H1 (cell line): ENCODE results near the gene CEP250. TPM values are rescaled to one million over a fixed set of nuclear protein-coding genes. Genes with fewer than 3 reads are reported as not detected.

ENCODE experiments used
- CTCF ChIA-PET: fragments of 300-600 bp; sonication (Branson Sonifier 250); formaldehyde crosslinking; loops from one replicate; lab custom pipeline; 2021; ENCODE audit not compliant: partially characterized antibody; lab: Charles Lee
- POLR2A ChIA-PET: fragments of 300-600 bp; sonication (Branson Sonifier 250); formaldehyde crosslinking; loops from one replicate; lab custom pipeline; 2021; ENCODE audit warnings: inconsistent platforms; ENCODE audit not compliant: partially characterized antibody; lab: Charles Lee
- DNase-seq, 2 experiments: peaks; one replicate each; pipeline versions ENCODE4 v3.0.0 to v3.0.0-alpha.2; 2010 to 2022; ENCODE audit warnings: low spot score in 2 of 2, low read depth in 1 of 2, mixed read lengths in 1 of 2
- FAIRE-seq: peaks from 2 replicates; lab custom pipeline; 2011; peaks lifted over from hg19 to GRCh38; lab: Jason Lieb, UNC
- H2AFZ ChIP-seq: 2 replicates; pipeline ENCODE4 v1.8.1; 2012; ENCODE audit warnings: low read length, inconsistent platforms
- H2AK5ac ChIP-seq: 2 replicates; pipeline ENCODE4 v1.6.1; 2013; ENCODE audit warnings: low read depth, low read length
- H2BK120ac ChIP-seq: replicated peaks from 2 replicates; pipeline ENCODE3; 2013; ENCODE audit warnings: low read depth, low read length, inconsistent platforms
- H2BK12ac ChIP-seq: 2 replicates; pipeline ENCODE4 v1.6.1; 2013; ENCODE audit warnings: low read depth, low read length
- H2BK15ac ChIP-seq: 2 replicates; pipeline ENCODE4 v1.6.1; 2013; ENCODE audit warnings: low read length
- H2BK20ac ChIP-seq: 2 replicates; pipeline ENCODE4 v1.6.1; 2013; ENCODE audit warnings: low read length
- H2BK5ac ChIP-seq: 2 replicates; pipeline ENCODE4 v1.6.1; 2013; ENCODE audit warnings: low read depth, low read length
- H3K14ac ChIP-seq: 2 replicates; pipeline ENCODE4 v1.6.1; 2013; ENCODE audit warnings: inconsistent platforms; ENCODE audit not compliant: insufficient read length
- H3K18ac ChIP-seq: 2 replicates; pipeline ENCODE4 v1.6.1; 2013; ENCODE audit warnings: low read length; ENCODE audit errors: extremely low read depth
- H3K23ac ChIP-seq: 2 replicates; pipeline ENCODE4 v1.6.1; 2013; ENCODE audit warnings: inconsistent platforms; ENCODE audit not compliant: insufficient read length
- H3K23me2 ChIP-seq: 2 replicates; pipeline ENCODE4 v1.6.1; 2013; ENCODE audit warnings: low read depth, low read length
- H3K27ac ChIP-seq: 2 replicates; pipeline ENCODE4 v1.6.1; 2011; ENCODE audit warnings: low read depth, low read length, inconsistent platforms
- H3K27me3 ChIP-seq, 4 experiments: replicated peaks in 1 of 4; 1 replicate in 1 of 4; 2 replicates in 3 of 4; pipeline versions ENCODE4 v1.6.1 to v1.8.1; 2011 to 2013; ENCODE audit warnings: low read length in 3 of 4, mild to moderate bottlenecking in 3 of 4, inconsistent platforms in 2 of 4, mixed read lengths in 2 of 4, moderate library complexity in 1 of 4; ENCODE audit not compliant: control insufficient read depth in 3 of 4, insufficient read depth in 3 of 4; ENCODE audit errors: extremely low read depth in 1 of 4
- H3K36me3 ChIP-seq, 4 experiments: 2 replicates each; pipeline versions ENCODE4 v1.6.1 to v1.8.1; 2011 to 2013; ENCODE audit warnings: mild to moderate bottlenecking in 4 of 4, low read length in 3 of 4, moderate library complexity in 2 of 4, control low read depth in 1 of 4, inconsistent platforms in 1 of 4; ENCODE audit not compliant: insufficient read depth in 4 of 4, control insufficient read depth in 2 of 4
- H3K4ac ChIP-seq: replicated peaks from 2 replicates; pipeline ENCODE3; 2013; ENCODE audit warnings: low read length, low read depth, mixed read lengths, inconsistent platforms; ENCODE audit not compliant: insufficient read length
- H3K4me1 ChIP-seq, 4 experiments: replicated peaks in 1 of 4; 1 replicate in 1 of 4; 2 replicates in 3 of 4; pipeline versions ENCODE4 v1.6.1 to v1.8.1; 2011 to 2013; ENCODE audit warnings: low read length in 3 of 4, inconsistent platforms in 2 of 4, mixed read lengths in 1 of 4; ENCODE audit not compliant: insufficient read depth in 4 of 4, control insufficient read depth in 3 of 4
- H3K4me2 ChIP-seq, 2 experiments: 2 replicates each; pipeline versions ENCODE4 v1.6.1 to v1.8.1; 2011 to 2013; ENCODE audit warnings: low read depth in 2 of 2, low read length in 2 of 2, control low read depth in 1 of 2, inconsistent platforms in 1 of 2, mild to moderate bottlenecking in 1 of 2; ENCODE audit not compliant: insufficient read depth in 1 of 2
- H3K4me3 ChIP-seq, 4 experiments: fragments of 200-600, 300-600 bp in 1 of 4; sonication (generic), shearing (Covaris generic), sonication (Bioruptor Twin) in 1 of 4; 2 replicates each; pipeline versions ENCODE4 v1.5.1 to v1.8.1; 2011 to 2016; ENCODE audit warnings: low read length in 4 of 4, low read depth in 3 of 4, control low read depth in 2 of 4, inconsistent platforms in 2 of 4, mild to moderate bottlenecking in 2 of 4, mixed read lengths in 1 of 4, moderate library complexity in 1 of 4; ENCODE audit not compliant: insufficient read depth in 2 of 4; ENCODE audit errors: extremely low read depth in 1 of 4
- H3K56ac ChIP-seq: replicated peaks from 2 replicates; pipeline ENCODE3; 2013; ENCODE audit warnings: low read depth, mild to moderate bottlenecking, mixed read lengths, low read length, inconsistent platforms; ENCODE audit not compliant: insufficient read length
- H3K79me1 ChIP-seq: 2 replicates; pipeline ENCODE4 v1.6.1; 2013; ENCODE audit warnings: low read depth, low read length, control low read depth
- H3K79me2 ChIP-seq, 2 experiments: 2 replicates each; pipeline versions ENCODE4 v1.6.1 to v1.8.1; 2012 to 2013; ENCODE audit warnings: low read length in 2 of 2, mild to moderate bottlenecking in 2 of 2, inconsistent platforms in 1 of 2; ENCODE audit not compliant: insufficient read depth in 2 of 2, control insufficient read depth in 1 of 2
- H3K9ac ChIP-seq, 4 experiments: replicated peaks in 1 of 4; 1 replicate in 1 of 4; 2 replicates in 3 of 4; pipeline versions ENCODE4 v1.6.1 to v1.8.1; 2011 to 2013; ENCODE audit warnings: low read depth in 3 of 4, low read length in 3 of 4, control low read depth in 2 of 4, mild to moderate bottlenecking in 2 of 4, moderate library complexity in 2 of 4, inconsistent platforms in 1 of 4; ENCODE audit errors: extremely low read depth in 1 of 4
- H3K9me3 ChIP-seq, 2 experiments: 2 replicates each; pipeline versions ENCODE4 v1.6.1 to v1.8.1; 2012 to 2013; ENCODE audit warnings: mild to moderate bottlenecking in 2 of 2, moderate library complexity in 2 of 2, control low read depth in 1 of 2, inconsistent platforms in 1 of 2, low read depth in 1 of 2, low read length in 1 of 2, mixed read lengths in 1 of 2; ENCODE audit not compliant: insufficient read depth in 2 of 2
- H4K20me1 ChIP-seq, 2 experiments: replicated peaks in 1 of 2; 2 replicates each; pipeline versions ENCODE3 to v1.8.1; 2011 to 2013; ENCODE audit warnings: inconsistent platforms in 2 of 2, low read length in 2 of 2, mild to moderate bottlenecking in 1 of 2; ENCODE audit not compliant: insufficient read depth in 2 of 2, control insufficient read depth in 1 of 2
- H4K5ac ChIP-seq: 2 replicates; pipeline ENCODE4 v1.6.1; 2013; ENCODE audit warnings: low read length, low read depth, mixed read lengths, inconsistent platforms; ENCODE audit not compliant: insufficient read length
- H4K8ac ChIP-seq: 2 replicates; pipeline ENCODE4 v1.8.0; 2013; ENCODE audit warnings: mild to moderate bottlenecking, moderate library complexity, low read length, inconsistent platforms; ENCODE audit not compliant: insufficient read depth; ENCODE audit errors: extremely low read depth
- H4K91ac ChIP-seq: replicated peaks from 2 replicates; pipeline ENCODE3; 2013; ENCODE audit warnings: low read length, mixed read lengths, inconsistent platforms; ENCODE audit not compliant: insufficient read length
- ATF2 ChIP-seq: IDR thresholded peaks from 2 replicates; pipeline ENCODE4 v1.6.1; 2012; ENCODE audit warnings: low read length, inconsistent platforms
- BACH1 ChIP-seq: IDR thresholded peaks from 2 replicates; pipeline ENCODE4 v1.6.1; 2012; ENCODE audit warnings: low read length, improper control_type of control experiment
- CHD2 ChIP-seq: IDR thresholded peaks from 2 replicates; pipeline ENCODE4 v1.6.1; 2012; ENCODE audit warnings: low read length, improper control_type of control experiment
- FOSL1 ChIP-seq: IDR thresholded peaks from 2 replicates; pipeline ENCODE4 v1.6.1; 2011; ENCODE audit warnings: mild to moderate bottlenecking, low read depth, low read length, moderate library complexity; ENCODE audit not compliant: insufficient read depth
- KDM1A ChIP-seq: fragments of 200-600, 300-600 bp; sonication (generic); IDR thresholded peaks from 2 replicates; pipeline ENCODE4 v1.7.1; 2016; ENCODE audit warnings: mild to moderate bottlenecking, low read length, borderline replicate concordance
- NANOG ChIP-seq: IDR thresholded peaks from 2 replicates; pipeline ENCODE4 v1.6.1; 2011; ENCODE audit warnings: low read length, low read depth, mild to moderate bottlenecking, inconsistent platforms; ENCODE audit not compliant: insufficient read depth, poor library complexity, severe bottlenecking
- RAD21 ChIP-seq, 2 experiments: IDR thresholded peaks in 1 of 2; conservative IDR thresholded peaks in 1 of 2; 2 replicates each; pipeline ENCODE4 v1.6.1; 2011; ENCODE audit warnings: low read depth in 2 of 2, low read length in 2 of 2, improper control_type of control experiment in 1 of 2, inconsistent platforms in 1 of 2, mild to moderate bottlenecking in 1 of 2, moderate library complexity in 1 of 2
- RNF2 ChIP-seq: fragments of 200-900, 300-1000 bp; sonication (generic); IDR thresholded peaks from 2 replicates; pipeline ENCODE4 v1.7.1; 2016; ENCODE audit warnings: borderline replicate concordance, low read depth, mild to moderate bottlenecking, antibody characterized with exemption, low read length; ENCODE audit not compliant: poor library complexity, severe bottlenecking; ENCODE audit errors: missing control alignments
- RXRA ChIP-seq: IDR thresholded peaks from 2 replicates; pipeline ENCODE4 v1.6.1; 2011; ENCODE audit warnings: low read depth, mild to moderate bottlenecking, low read length, moderate library complexity; ENCODE audit not compliant: insufficient read depth
- SP2 ChIP-seq: IDR thresholded peaks from 2 replicates; pipeline ENCODE4 v1.6.1; 2012; ENCODE audit warnings: mild to moderate bottlenecking, low read length, inconsistent platforms
- TCF12 ChIP-seq: IDR thresholded peaks from 2 replicates; pipeline ENCODE4 v1.6.1; 2011; ENCODE audit warnings: low read depth, mild to moderate bottlenecking, low read length
- WGBS, 2 experiments: shearing (Covaris generic) in 1 of 2; methylation state at CpG; one replicate each; pipeline versions ENCODE4 v1.1.6 to v1.1.7; 2013 to 2015; ENCODE audit warnings: low lambda C conversion rate in 2 of 2, mixed read lengths in 2 of 2, inconsistent platforms in 1 of 2, low coverage in 1 of 2, missing lambda C conversion rate in 1 of 2; ENCODE audit not compliant: insufficient replicate concordance in 2 of 2, insufficient coverage in 1 of 2, insufficient read length in 1 of 2; ENCODE audit errors: extremely low coverage in 1 of 2, missing lambda C conversion rate in 1 of 2; 5-methylcytosine and 5-hydroxymethylcytosine counted together
- polyA plus RNA-seq, 7 experiments: library from polyadenylated mRNA; depleted of rRNA in 3 of 7; stranded (reverse) in 5 of 7; unstranded in 2 of 7; fragments of >200 nt in 5 of 7; fragments of 200-250 nt in 2 of 7; gene quantifications; 1 replicate in 5 of 7; 2 replicates in 1 of 7; 4 replicates in 1 of 7; pipeline versions ENCODE4 v1.2.1 to v1.2.3, GENCODE V29; 2011 to 2013; ENCODE audit warnings: missing spikeins in 2 of 7, mixed read lengths in 2 of 7
- total RNA-seq: library from RNA; stranded (reverse); fragmentation: NEBNext Ultra II Directional; extraction: Animal tissue kit (Norgen Biotek cat#: 25700); gene quantifications from 2 replicates; pipeline ENCODE4 v1.2.1, GENCODE V29; 2021

Gene CEP250
- total and polyA plus RNA-seq, 2 of the 8 experiments (the other 6 are each of a cell fraction or from before 2014, with no cell fraction given) = 2.6 to 33.7 TPM

GRCh38 chr20:35433337-35433736 lies 22.1 kb upstream of the CEP250 start:
- Histone ChIP-seq H3K27me3 (no peaks in the 10 kb centered on the region), H3K4me1 (peaks cover 5 to 22% (median 14%) of the 10 kb centered on the region in 4 experiments), H3K27ac (no peak overlapping the region), H3K4me3 (no peak overlapping the region), H4K8ac (no peak overlapping the region), H3K14ac (no peak overlapping the region), H2BK5ac (no peak overlapping the region), H2AFZ (no peak overlapping the region; the same call in 1 of the 2 replicates), H3K4ac (no peak overlapping the region), H3K79me2 (no peaks in the 10 kb centered on the region), H2BK15ac (0 out of 2 replicates have a peak overlapping the region, but pooled peaks have one; percentile 55), H3K18ac (0 out of 2 replicates have a peak overlapping the region, but pooled peaks have one; percentile 6), H3K23me2 (peaks cover 3% of the 10 kb centered on the region; the same call in 1 of the 2 replicates), H4K91ac (no peak overlapping the region), H2BK12ac (no peak overlapping the region), H3K9ac (no peak overlapping the region), H3K79me1 (no peaks in the 10 kb centered on the region), H3K36me3 (no peaks in the 10 kb centered on the region), H2AK5ac (no peak overlapping the region), H3K9me3 (no peaks in the 10 kb centered on the region), H2BK20ac (no peak overlapping the region), H4K5ac (no peak overlapping the region), H3K4me2 (no peak overlapping the region), H4K20me1 (no peaks in the 10 kb centered on the region), H3K56ac (no peak overlapping the region), H2BK120ac (no peak overlapping the region), H3K23ac (no peak overlapping the region)
- DNase-seq (no peak), FAIRE-seq (no peak)
- WGBS, 2 experiments = 92% methylated on average over 2 of the region's 2 CpGs; no CpG with 5 or more reads in 1 of the 2 experiments
- CTCF ChIA-PET = interaction anchor here (0.6 to 3.8 kb wide), 7 partner anchors 14 to 129 kb away, joined by 3 to 18 read pairs (median 7); partner anchors contain the start of gene ERGIC3
- POLR2A ChIA-PET = interaction anchor here (0.7 to 2.2 kb wide), 3 partner anchors 21 to 36 kb away, joined by 3 to 9 read pairs (median 3); partner anchors contain the start of genes CEP250 and UQCC1
- no peak for TF ChIP-seq ATF2
- no peak for TF ChIP-seq CHD2
- no peak for TF ChIP-seq BACH1
- TF ChIP-seq RNF2 = no peak
- TF ChIP-seq KDM1A = no peak
- no peak for TF ChIP-seq RAD21 (IDR thresholded peaks at IDR 0.05 in 1 of 2, conservative IDR thresholded peaks at IDR 0.05 in 1 of 2; ENCODE audit: low read depth in 2 of 2, low read length in 2 of 2)
- TF ChIP-seq SP2 = no peak
- TF ChIP-seq NANOG = no peak
- TF ChIP-seq RXRA = no peak
- TF ChIP-seq TCF12 = no peak
- TF ChIP-seq FOSL1 = no peak
